HepG2 (cell line): ENCODE results near the gene LAMTOR1. TPM values are rescaled to one million over a fixed set of nuclear protein-coding genes. Genes with fewer than 3 reads are reported as not detected.

Experiments used
- ATAC-seq: fragments of 200-7000 bp; cut with Tn5 transposase; 3 replicates; pipeline ENCODE4 v1.9.1; 2020; ENCODE audit warnings: mild to moderate bottlenecking, moderate library complexity
- BruUV-seq: library from RNA; stranded (reverse); fragments of 400-500 nt; replicated peaks from 2 replicates; lab custom pipeline; 2021; lab: Mats Ljungman, UMichigan
- CTCF ChIA-PET: fragments of 300-600 bp; formaldehyde crosslinking; extraction: SDS; loops from one replicate; lab custom pipeline; 2021; ENCODE audit warnings: low total read pairs, inconsistent platforms, low intra/inter-chr PET ratio; lab: Yijun Ruan, JAX
- POLR2A ChIA-PET: fragments of 350-600 bp; sonication (Branson Sonifier 250); formaldehyde crosslinking; loops from one replicate; lab custom pipeline; 2020; ENCODE audit warnings: antibody characterized with exemption, inconsistent platforms; lab: Yijun Ruan, JAX
- DNase-seq: peaks from one replicate; pipeline ENCODE4 v3.0.0-alpha.2; 2015; ENCODE audit warnings: low spot score
- FAIRE-seq: peaks from 3 replicates; lab custom pipeline; 2011; peaks lifted over from hg19 to GRCh38; lab: Jason Lieb, UNC
- H2AFZ ChIP-seq: one replicate; pipeline ENCODE4 v1.6.1; 2011; ENCODE audit warnings: low read length, inconsistent platforms
- H3K27ac ChIP-seq: fragments of 300-600 bp; 3 replicates; pipeline ENCODE4 v1.8.0; 2011; ENCODE audit warnings: mixed run types, mild to moderate bottlenecking, mixed read lengths, low read length, inconsistent platforms; ENCODE audit not compliant: insufficient read depth; ENCODE audit errors: extremely low read length
- H3K27me3 ChIP-seq, 2 experiments: fragments of 200-600 bp in 1 of 2; 2 replicates in 1 of 2; 3 replicates in 1 of 2; pipeline versions ENCODE4 v1.6.0 to v1.8.0; 2011; ENCODE audit warnings: low read length in 2 of 2, mild to moderate bottlenecking in 2 of 2, moderate library complexity in 2 of 2, inconsistent platforms in 1 of 2; ENCODE audit not compliant: insufficient read depth in 2 of 2, control insufficient read depth in 1 of 2
- H3K36me3 ChIP-seq, 2 experiments: fragments of 200-600 bp in 1 of 2; replicated peaks in 1 of 2; 2 replicates in 1 of 2; 3 replicates in 1 of 2; pipeline versions ENCODE4 v1.5.1 to v1.8.0; 2011; ENCODE audit warnings: low read length in 2 of 2, inconsistent platforms in 1 of 2; ENCODE audit not compliant: insufficient read depth in 2 of 2, control insufficient read depth in 1 of 2
- H3K4me1 ChIP-seq: 2 replicates; pipeline ENCODE4 v1.5.1; 2012; ENCODE audit warnings: low read length, inconsistent platforms; ENCODE audit not compliant: insufficient read depth
- H3K4me2 ChIP-seq: 2 replicates; pipeline ENCODE4 v1.6.0; 2011; ENCODE audit warnings: low read depth, low read length, inconsistent platforms
- H3K4me3 ChIP-seq, 3 experiments: fragments of 200-600 bp in 1 of 3; sonication (generic), shearing (Covaris generic) in 1 of 3; replicated peaks in 1 of 3; 2 replicates each; pipeline ENCODE4 v1.5.1; 2011 to 2016; ENCODE audit warnings: low read length in 3 of 3, inconsistent platforms in 2 of 3, low read depth in 2 of 3, mild to moderate bottlenecking in 2 of 3, control low read depth in 1 of 3, mixed read lengths in 1 of 3; ENCODE audit not compliant: insufficient read depth in 1 of 3
- H3K79me2 ChIP-seq: one replicate; pipeline ENCODE4 v1.6.1; 2011; ENCODE audit warnings: low read length, inconsistent platforms; ENCODE audit not compliant: insufficient read depth
- H3K9ac ChIP-seq: 2 replicates; pipeline ENCODE4 v1.6.0; 2011; ENCODE audit warnings: mild to moderate bottlenecking, low read depth, low read length, inconsistent platforms; ENCODE audit not compliant: insufficient read depth
- H3K9me3 ChIP-seq: 2 replicates; pipeline ENCODE4 v1.5.1; 2012; ENCODE audit warnings: mild to moderate bottlenecking, low read length
- H4K20me1 ChIP-seq: 2 replicates; pipeline ENCODE4 v1.6.0; 2011; ENCODE audit warnings: inconsistent platforms, mild to moderate bottlenecking, low read length, moderate library complexity; ENCODE audit not compliant: insufficient read depth
- ATF4 ChIP-seq, 2 experiments: fragments of 450-650 bp in 1 of 2; sonication (generic) in 1 of 2; formaldehyde crosslinking; IDR thresholded peaks; 2 replicates each; pipeline versions ENCODE4 v1.5.0 to v1.8.0; 2020 to 2022; ENCODE audit warnings: mild to moderate bottlenecking in 1 of 2, missing genetic modification reagents in 1 of 2
- CBFB ChIP-seq: sonication (generic); formaldehyde crosslinking; IDR thresholded peaks from 2 replicates; pipeline ENCODE4 v1.4.0; 2020; ENCODE audit warnings: missing genetic modification reagents
- ERF ChIP-seq: IDR thresholded peaks from 2 replicates; pipeline ENCODE4 v1.6.1; 2018; ENCODE audit warnings: missing biosample characterization, missing genetic modification reagents
- EZH2 ChIP-seq: conservative IDR thresholded peaks from 2 replicates; pipeline ENCODE4 v1.6.1; 2012; ENCODE audit warnings: mild to moderate bottlenecking, low read depth, low read length, moderate library complexity
- IKZF1 ChIP-seq: fragments of 450-650 bp; IDR thresholded peaks from 2 replicates; pipeline ENCODE4 v1.7.1; 2016
- KAT7 ChIP-seq: IDR thresholded peaks from 2 replicates; pipeline ENCODE4 v1.6.1; 2018; ENCODE audit warnings: borderline replicate concordance, missing compliant biosample characterization
- NFATC3 ChIP-seq: sonication (generic); formaldehyde crosslinking; IDR thresholded peaks from 2 replicates; pipeline ENCODE4 v1.5.1; 2020; ENCODE audit warnings: mild to moderate bottlenecking, missing genetic modification reagents
- PRDM10 ChIP-seq: sonication (generic); formaldehyde crosslinking; IDR thresholded peaks from 2 replicates; pipeline ENCODE4 v1.4.0; 2020; ENCODE audit warnings: low read depth, missing genetic modification reagents
- RBFOX2 ChIP-seq: fragments of 200-400 bp; formaldehyde crosslinking; IDR thresholded peaks from 2 replicates; pipeline ENCODE4 v1.6.1; 2017; ENCODE audit warnings: low read depth, mild to moderate bottlenecking, low read length
- RFXANK ChIP-seq: IDR thresholded peaks from 2 replicates; pipeline ENCODE4 v1.6.1; 2016
- ZIK1 ChIP-seq: sonication (generic); formaldehyde crosslinking; IDR thresholded peaks from 2 replicates; pipeline ENCODE4 v1.5.0; 2020; ENCODE audit warnings: mild to moderate bottlenecking, low read depth, missing genetic modification reagents, borderline replicate concordance
- ZNF160 ChIP-seq: sonication (generic); formaldehyde crosslinking; IDR thresholded peaks from 2 replicates; pipeline ENCODE4 v1.8.0; 2022; ENCODE audit warnings: mild to moderate bottlenecking, inconsistent platforms, missing genetic modification reagents
- ZNF597 ChIP-seq: sonication (generic); formaldehyde crosslinking; IDR thresholded peaks from 2 replicates; pipeline ENCODE4 v1.5.0; 2020; ENCODE audit warnings: missing genetic modification reagents
- whole genome bisulfite sequencing: methylation state at CpG from one replicate; pipeline ENCODE4 v1.1.6; 2017; ENCODE audit warnings: low lambda C conversion rate; 5-methylcytosine and 5-hydroxymethylcytosine counted together
- in situ Hi-C: cut with HindIII; loops from 2 replicates; pipeline ENCODE4 v1.10.0; 2017; ENCODE audit warnings: low pct_unique_long_range_greater_than_20kb; ENCODE audit not compliant: extremely low pct_ligation_motif_present
- intact Hi-C: fragments of 100-400 bp; cut with micrococcal nuclease; formaldehyde crosslinking; loops from one replicate; pipeline ENCODE4 v1.10.0; 2022; ENCODE audit not compliant: unreplicated experiment
- polyA plus RNA-seq, 8 experiments: library from polyadenylated mRNA; depleted of rRNA in 3 of 8; stranded (reverse) in 7 of 8; unstranded in 1 of 8; fragments of >200 nt; fragmentation: Illumina TruSeq in 4 of 8; extraction: Trizol in 4 of 8; gene quantifications; 2 replicates each; pipeline versions ENCODE4 v1.2.1 to v1.2.3, GENCODE V29; 2011 to 2016; ENCODE audit warnings: low read depth in 4 of 8, missing spikeins in 1 of 8, mixed read lengths in 1 of 8; ENCODE audit not compliant: insufficient read depth in 1 of 8
- total RNA-seq, 5 experiments: library from RNA; depleted of rRNA; stranded (reverse); fragments of >200 nt; fragmentation: Illumina TruSeq; extraction: Trizol; gene quantifications; 2 replicates each; pipeline ENCODE4 v1.2.3, GENCODE V29; 2016; ENCODE audit warnings: low read depth in 1 of 5

Gene LAMTOR1
- total and polyA plus RNA-seq, 2 of the 13 experiments (the other 11 are each of a cell fraction or from before 2014, with no cell fraction given) = 60.4 to 66.0 TPM

GRCh38 chr11:72105888-72106287, 2.8 kb upstream of the LAMTOR1 start, which contains the start of gene TOMT:
Gene TOMT (plus strand): TSS chr11:72105924. CDS start chr11:72105952, 28 bp downstream.
- DNase-seq = no peak
- ChIA-PET CTCF (no interaction called here), POLR2A (no interaction called here)
- no peak within 1 kb of the TSS for H2AFZ ChIP-seq
- no peaks in the 10 kb centered on the region for H4K20me1 ChIP-seq
- in situ Hi-C loops (no loop called here), intact Hi-C loops (no loop called here)
- H3K9me3 ChIP-seq = no peaks in the 10 kb centered on the region
- H3K4me2 ChIP-seq = no peak within 1 kb of the TSS
- ATAC-seq = no peak
- no peaks in the 10 kb centered on the region; a peak in 1 of 5 replicates for H3K27me3 ChIP-seq
- no peak within 1 kb of the TSS for H3K4me3 ChIP-seq
- TF ChIP-seq KAT7 (no peak), ZIK1 (no peak), CBFB (no peak), ATF4 (CRISPR knock-in tag; IDR thresholded peaks at IDR 0.05) (no peak), RFXANK (no peak), RBFOX2 (no peak), ERF (CRISPR knock-in tag) (no peak), PRDM10 (CRISPR knock-in tag) (no peak), ZNF597 (no peak), EZH2 (no peak), IKZF1 (no peak), NFATC3 (CRISPR knock-in tag) (no peak), ZNF160 (no peak)
- peaks cover 0 to 2% of the 10 kb centered on the region in 2 experiments; a peak in 1 of 5 replicates for H3K36me3 ChIP-seq
- FAIRE-seq = no peak
- H3K79me2 ChIP-seq = peaks cover 21% of the 10 kb centered on the region
- 90% methylated on average over 14 of the region's 14 CpGs for WGBS
- no peak within 1 kb of the TSS for H3K9ac ChIP-seq
- H3K4me1 ChIP-seq = peaks cover 23% of the 10 kb centered on the region
- no peak within 1 kb of the TSS for H3K27ac ChIP-seq
- BruUV-seq = no TSS peak
